ENCODE measurements around the gene HDDC2.

Gene HDDC2

GRCh38 chr6:125262016-125263013, 39.5 kb downstream of the HDDC2 start:
- TF ChIP-seq CTCF (IDR thresholded peaks at IDR 0.05; ENCODE audit: insufficient read depth, low read length, missing control alignments) = no peak
- DNase-seq (ENCODE audit: low read depth, low spot score) = peak; percentile 82
- H3K4me3 ChIP-seq (ENCODE audit: low read depth, low read length) = no peak overlapping the region
- ChIA-PET POLR2A (interaction anchor here (0.7 to 1.7 kb wide), 4 partner anchors 9 to 60 kb away, joined by 3 to 7 read pairs (median 4); partner anchors contain the start of gene HDDC2), CTCF (interaction anchor here (1.4 to 3.5 kb wide), 3 partner anchors 10 to 148 kb away, joined by 3 to 24 read pairs (median 3); partner anchors contain the start of gene TPD52L1)

GRCh38 chr6:125259354-125259736, 42.4 kb downstream of the HDDC2 start:
- no peak for TF ChIP-seq CTCF (IDR thresholded peaks at IDR 0.05; ENCODE audit: insufficient read depth, low read length, missing control alignments)
- no peak overlapping the region for H3K4me3 ChIP-seq (ENCODE audit: low read depth, low read length)
- no peak for DNase-seq (ENCODE audit: low read depth, low spot score)
- CTCF ChIA-PET = interaction anchor here (0.9 to 1.2 kb wide), 4 partner anchors 9 to 107 kb away, joined by 3 to 5 read pairs (median 3); partner anchors contain the start of gene TPD52L1
- POLR2A ChIA-PET = no interaction called here

GRCh38 chr6:125258651-125259353, 43.0 kb downstream of the HDDC2 start:
- DNase-seq (ENCODE audit: low read depth, low spot score) = no peak
- H3K4me3 ChIP-seq (ENCODE audit: low read depth, low read length) = no peak overlapping the region
- ChIA-PET CTCF (interaction anchor here (0.9 to 1.2 kb wide), 4 partner anchors 9 to 107 kb away, joined by 3 to 5 read pairs (median 3); partner anchors contain the start of gene TPD52L1), POLR2A (no interaction called here)
- TF ChIP-seq CTCF (IDR thresholded peaks at IDR 0.05; ENCODE audit: insufficient read depth, low read length, missing control alignments) = no peak

GRCh38 chr6:125257351-125257750, 44.4 kb downstream of the HDDC2 start:
- no peak for TF ChIP-seq CTCF (IDR thresholded peaks at IDR 0.05; ENCODE audit: insufficient read depth, low read length, missing control alignments)
- no peak for DNase-seq (ENCODE audit: low read depth, low spot score)
- POLR2A ChIA-PET = interaction anchor here (0.6 kb wide), 1 partner anchor 520 kb away, joined by 5 read pairs; no protein-coding TSS in a partner anchor
- H3K4me3 ChIP-seq (ENCODE audit: low read depth, low read length) = no peak overlapping the region
- CTCF ChIA-PET = interaction anchor here (1.5 to 2.3 kb wide), 2 partner anchors 11 to 104 kb away, joined by 3 to 8 read pairs; partner anchors contain the start of gene TPD52L1

GRCh38 chr6:125255201-125255600, 46.6 kb downstream of the HDDC2 start:
- no peak for TF ChIP-seq CTCF (IDR thresholded peaks at IDR 0.05; ENCODE audit: insufficient read depth, low read length, missing control alignments)
- ChIA-PET POLR2A (no interaction called here), CTCF (interaction anchor here (1.0 to 1.3 kb wide), 2 partner anchors 36 to 68 kb away, joined by 3 read pairs; no protein-coding TSS in a partner anchor)
- DNase-seq (ENCODE audit: low read depth, low spot score) = no peak
- no peak overlapping the region for H3K4me3 ChIP-seq (ENCODE audit: low read depth, low read length)

Measured in AG04449 (cell line).